Choroid plexus epithelial cell (primary cell): ENCODE measurements around the gene GLI2.
A peak's percentile ranks its signal among the peaks of the same experiment; 100 is the strongest.

Experiments used
- DNase-seq: peaks from one replicate; pipeline ENCODE4 v3.0.0-alpha.2; 2010; ENCODE audit warnings: low read depth
- H3K4me3 ChIP-seq: 2 replicates; pipeline ENCODE4 v1.5.1; 2011; ENCODE audit warnings: low read depth, mild to moderate bottlenecking, control low read depth, low read length, moderate library complexity
- CTCF ChIP-seq: conservative IDR thresholded peaks from 2 replicates; pipeline ENCODE4 v1.5.1; 2011; ENCODE audit warnings: low read depth, mild to moderate bottlenecking, control low read depth, inconsistent platforms, low read length, moderate library complexity

The GLI2 gene

GRCh38 chr2:120761911-120762310 lies 26.2 kb downstream of the GLI2 start:
- DNase-seq, result no peak
- no peak overlapping the region for H3K4me3 ChIP-seq
- TF ChIP-seq CTCF, result no peak

- no peak overlapping the region for H3K4me3 ChIP-seq
- TF ChIP-seq CTCF, result no peak
These were observed 26.8 kb downstream of the GLI2 start for GRCh38 chr2:120762341-120763061.

GRCh38 chr2:120763508-120763907 lies 27.8 kb downstream of the GLI2 start:
- DNase-seq, result peak; percentile 31
- no peak overlapping the region for H3K4me3 ChIP-seq
- TF ChIP-seq CTCF, result no peak

More at GRCh38 chr2:120762341-120763061, 26.8 kb downstream of the GLI2 start:
- no peak for DNase-seq

- TF ChIP-seq CTCF, result no peak
- DNase-seq, result no peak
- no peak overlapping the region for H3K4me3 ChIP-seq
These were observed 28.3 kb downstream of the GLI2 start for GRCh38 chr2:120763931-120764330.

- DNase-seq, result no peak
- no peak overlapping the region for H3K4me3 ChIP-seq
- no peak for TF ChIP-seq CTCF
These were observed 28.8 kb downstream of the GLI2 start for GRCh38 chr2:120764492-120764891.

GRCh38 chr2:120764991-120765677 lies 29.5 kb downstream of the GLI2 start:
- DNase-seq, result peak; percentile 45
- no peak overlapping the region for H3K4me3 ChIP-seq
- no peak for TF ChIP-seq CTCF
